ENCODE data around the gene SNAI3. TPM values are rescaled to one million over a fixed set of nuclear protein-coding genes. Genes with fewer than 3 reads are reported as not detected.

Gene SNAI3
- total and polyA plus RNA-seq, 2 experiments from 2014 or later = 10.3 to 19.4 TPM

DNA sequence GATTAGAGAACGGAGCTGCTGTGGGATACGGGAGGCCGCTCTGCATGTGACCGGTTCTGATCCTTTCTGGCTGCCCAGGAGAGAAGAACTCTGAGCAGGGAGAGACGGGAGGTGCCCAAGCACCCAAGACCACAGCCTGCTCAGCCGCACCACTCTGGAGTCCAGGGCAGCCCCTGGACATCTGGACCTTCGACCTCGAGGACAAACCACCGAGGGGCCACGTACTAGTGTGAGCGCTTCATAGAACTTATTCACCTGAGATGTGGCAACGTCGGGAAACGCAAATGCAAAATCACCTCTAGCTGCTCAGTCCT, 14.0 kb upstream of the SNAI3 start (continued):
- TF ChIP-seq EZH2 (IDR thresholded peaks at IDR 0.05; ENCODE audit: low read depth, unreplicated experiment) = no peak
- TF ChIP-seq CREB1 (CRISPR knock-in tag; IDR thresholded peaks at IDR 0.05; ENCODE audit: low read depth) = no peak
- TF ChIP-seq, protein P1, sequence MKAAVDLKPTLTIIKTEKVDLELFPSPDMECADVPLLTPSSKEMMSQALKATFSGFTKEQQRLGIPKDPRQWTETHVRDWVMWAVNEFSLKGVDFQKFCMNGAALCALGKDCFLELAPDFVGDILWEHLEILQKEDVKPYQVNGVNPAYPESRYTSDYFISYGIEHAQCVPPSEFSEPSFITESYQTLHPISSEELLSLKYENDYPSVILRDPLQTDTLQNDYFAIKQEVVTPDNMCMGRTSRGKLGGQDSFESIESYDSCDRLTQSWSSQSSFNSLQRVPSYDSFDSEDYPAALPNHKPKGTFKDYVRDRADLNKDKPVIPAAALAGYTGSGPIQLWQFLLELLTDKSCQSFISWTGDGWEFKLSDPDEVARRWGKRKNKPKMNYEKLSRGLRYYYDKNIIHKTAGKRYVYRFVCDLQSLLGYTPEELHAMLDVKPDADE (IDR thresholded peaks at IDR 0.05) = no peak
- TF ChIP-seq POLR2AphosphoS5 (IDR thresholded peaks at IDR 0.05; ENCODE audit: low read depth) = no peak

DNA sequence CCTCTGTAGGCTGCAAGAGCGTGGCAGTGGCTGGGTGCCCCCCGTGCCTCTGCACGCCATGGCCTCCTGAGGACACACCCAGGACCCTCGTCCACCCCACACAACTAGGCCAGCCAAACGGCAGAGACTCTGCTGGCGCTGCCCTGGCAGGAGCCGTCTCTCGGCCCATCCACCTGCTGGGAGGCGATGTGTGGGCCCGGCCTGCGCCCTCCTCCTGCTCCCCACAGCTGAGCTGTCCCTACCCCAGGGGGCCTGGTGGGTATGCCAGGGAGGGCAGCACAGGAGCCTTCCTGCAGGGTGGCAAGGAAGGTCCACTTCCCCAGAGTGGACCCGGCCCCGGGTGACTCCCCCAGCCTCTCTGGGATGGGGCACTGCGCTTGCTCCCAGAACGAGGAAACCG, 12.9 kb upstream of the SNAI3 start:
- H3K9me3 Mint-ChIP-seq = no peaks in the 10 kb centered on the region
- H4K20me1 ChIP-seq (replicated peaks; ENCODE audit: insufficient read depth) = 0 out of 2 replicates have a peak, but pooled peaks cover 1% of the 10 kb centered on the region
- ATAC-seq = no peak
- TF ChIP-seq, protein P2, sequence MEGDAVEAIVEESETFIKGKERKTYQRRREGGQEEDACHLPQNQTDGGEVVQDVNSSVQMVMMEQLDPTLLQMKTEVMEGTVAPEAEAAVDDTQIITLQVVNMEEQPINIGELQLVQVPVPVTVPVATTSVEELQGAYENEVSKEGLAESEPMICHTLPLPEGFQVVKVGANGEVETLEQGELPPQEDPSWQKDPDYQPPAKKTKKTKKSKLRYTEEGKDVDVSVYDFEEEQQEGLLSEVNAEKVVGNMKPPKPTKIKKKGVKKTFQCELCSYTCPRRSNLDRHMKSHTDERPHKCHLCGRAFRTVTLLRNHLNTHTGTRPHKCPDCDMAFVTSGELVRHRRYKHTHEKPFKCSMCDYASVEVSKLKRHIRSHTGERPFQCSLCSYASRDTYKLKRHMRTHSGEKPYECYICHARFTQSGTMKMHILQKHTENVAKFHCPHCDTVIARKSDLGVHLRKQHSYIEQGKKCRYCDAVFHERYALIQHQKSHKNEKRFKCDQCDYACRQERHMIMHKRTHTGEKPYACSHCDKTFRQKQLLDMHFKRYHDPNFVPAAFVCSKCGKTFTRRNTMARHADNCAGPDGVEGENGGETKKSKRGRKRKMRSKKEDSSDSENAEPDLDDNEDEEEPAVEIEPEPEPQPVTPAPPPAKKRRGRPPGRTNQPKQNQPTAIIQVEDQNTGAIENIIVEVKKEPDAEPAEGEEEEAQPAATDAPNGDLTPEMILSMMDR (conservative IDR thresholded peaks at IDR 0.05; ENCODE audit: low read depth in 2 of 2) = no peak
- TF ChIP-seq JUNB (IDR thresholded peaks at IDR 0.05; ENCODE audit: unreplicated experiment) (no peak), ZNF331 (CRISPR knock-in tag; IDR thresholded peaks at IDR 0.05; ENCODE audit: low read depth) (no peak), EZH2phosphoT487 (IDR thresholded peaks at IDR 0.05; ENCODE audit: unreplicated experiment) (no peak), ZNF114 (CRISPR knock-in tag; IDR thresholded peaks at IDR 0.05) (no peak), STAT1 (IDR thresholded peaks at IDR 0.05; ENCODE audit: unreplicated experiment) (no peak)
- TF ChIP-seq, protein P3, sequence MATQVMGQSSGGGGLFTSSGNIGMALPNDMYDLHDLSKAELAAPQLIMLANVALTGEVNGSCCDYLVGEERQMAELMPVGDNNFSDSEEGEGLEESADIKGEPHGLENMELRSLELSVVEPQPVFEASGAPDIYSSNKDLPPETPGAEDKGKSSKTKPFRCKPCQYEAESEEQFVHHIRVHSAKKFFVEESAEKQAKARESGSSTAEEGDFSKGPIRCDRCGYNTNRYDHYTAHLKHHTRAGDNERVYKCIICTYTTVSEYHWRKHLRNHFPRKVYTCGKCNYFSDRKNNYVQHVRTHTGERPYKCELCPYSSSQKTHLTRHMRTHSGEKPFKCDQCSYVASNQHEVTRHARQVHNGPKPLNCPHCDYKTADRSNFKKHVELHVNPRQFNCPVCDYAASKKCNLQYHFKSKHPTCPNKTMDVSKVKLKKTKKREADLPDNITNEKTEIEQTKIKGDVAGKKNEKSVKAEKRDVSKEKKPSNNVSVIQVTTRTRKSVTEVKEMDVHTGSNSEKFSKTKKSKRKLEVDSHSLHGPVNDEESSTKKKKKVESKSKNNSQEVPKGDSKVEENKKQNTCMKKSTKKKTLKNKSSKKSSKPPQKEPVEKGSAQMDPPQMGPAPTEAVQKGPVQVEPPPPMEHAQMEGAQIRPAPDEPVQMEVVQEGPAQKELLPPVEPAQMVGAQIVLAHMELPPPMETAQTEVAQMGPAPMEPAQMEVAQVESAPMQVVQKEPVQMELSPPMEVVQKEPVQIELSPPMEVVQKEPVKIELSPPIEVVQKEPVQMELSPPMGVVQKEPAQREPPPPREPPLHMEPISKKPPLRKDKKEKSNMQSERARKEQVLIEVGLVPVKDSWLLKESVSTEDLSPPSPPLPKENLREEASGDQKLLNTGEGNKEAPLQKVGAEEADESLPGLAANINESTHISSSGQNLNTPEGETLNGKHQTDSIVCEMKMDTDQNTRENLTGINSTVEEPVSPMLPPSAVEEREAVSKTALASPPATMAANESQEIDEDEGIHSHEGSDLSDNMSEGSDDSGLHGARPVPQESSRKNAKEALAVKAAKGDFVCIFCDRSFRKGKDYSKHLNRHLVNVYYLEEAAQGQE (IDR thresholded peaks at IDR 0.05; ENCODE audit: unreplicated experiment) = no peak
- TF ChIP-seq, protein P1 (IDR thresholded peaks at IDR 0.05) = no peak
- H3K79me2 ChIP-seq (replicated peaks; ENCODE audit: insufficient read depth) = peaks cover 7% of the 10 kb centered on the region; the same call in 1 of the 2 replicates
- H3K27me3 ChIP-seq (ENCODE audit: insufficient read depth) = no peaks in the 10 kb centered on the region
- no peak for DNase-seq (ENCODE audit: low spot score)
- H3K36me3 Mint-ChIP-seq (ENCODE audit: low read depth) = no peaks in the 10 kb centered on the region; the same call in 2 of the 3 replicates
- H3K4me3 Mint-ChIP-seq = no peak overlapping the region
- H3K9me2 ChIP-seq (ENCODE audit: insufficient read depth) = no peaks in the 10 kb centered on the region
- no peak overlapping the region for H2AFZ ChIP-seq
- peaks cover 2% of the 10 kb centered on the region for H3K27me3 Mint-ChIP-seq (ENCODE audit: insufficient read depth, low read depth, poor library complexity)
- H3K27ac Mint-ChIP-seq = no peak overlapping the region
- H3K27ac ChIP-seq (ENCODE audit: low read depth) = no peak overlapping the region
- peaks cover 4% of the 10 kb centered on the region for H3K4me1 Mint-ChIP-seq
- no peaks in the 10 kb centered on the region for H3F3A ChIP-seq (replicated peaks; ENCODE audit: low read depth)
- no peak overlapping the region for H3K4me3 ChIP-seq
- no peaks in the 10 kb centered on the region for H3K36me3 ChIP-seq (ENCODE audit: insufficient read depth)
- no peaks in the 10 kb centered on the region for H3K4me1 ChIP-seq (ENCODE audit: insufficient read depth)
- H3K4me2 ChIP-seq = no peak overlapping the region

Data from GM23338 (cell line).